Measurements from ENCODE around the gene APEH.

DNA sequence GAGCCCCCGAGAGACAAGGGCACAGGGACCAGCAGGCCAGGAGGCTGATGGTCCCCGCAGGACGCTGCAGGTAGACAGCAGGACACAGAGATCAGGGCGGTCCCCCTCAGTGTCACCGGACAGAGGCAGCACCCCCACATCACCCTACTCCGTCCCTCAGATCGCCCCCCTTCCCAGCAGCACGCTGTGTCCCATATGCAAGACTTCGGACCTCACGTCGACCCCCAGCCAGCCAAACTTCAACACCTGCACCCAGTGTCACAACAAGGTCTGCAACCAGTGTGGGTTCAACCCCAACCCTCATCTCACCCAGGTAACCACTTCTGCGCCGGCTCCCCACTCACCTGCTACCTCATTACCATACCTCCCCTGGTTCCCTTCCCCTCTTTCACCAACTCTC is 49.1 kb upstream of the APEH start:
- TF ChIP-seq BRCA1 (IDR thresholded peaks at IDR 0.05; ENCODE audit: low read depth, low read length) (no peak), NFYA (IDR thresholded peaks at IDR 0.05; ENCODE audit: borderline replicate concordance, low read depth, low read length) (no peak), HDGF (IDR thresholded peaks at IDR 0.05) (no peak), NR2F1 (conservative IDR thresholded peaks at IDR 0.05) (no peak), MTA3 (IDR thresholded peaks at IDR 0.05; ENCODE audit: borderline replicate concordance, low read length) (no peak)

Measured in GM12878 (cell line).